ENCODE results near the gene MYO3B.
"Not testable (repeated sequence)": the region's sequence is repeated elsewhere in the genome, so short reads cannot be mapped to it uniquely, and the experiment has no call there.

MYO3B gene

GRCh38 chr2:170674282-170674681, 496.3 kb downstream of the MYO3B start:
- not testable (repeated sequence) for H3K4me3 ChIP-seq (ENCODE audit: low read depth, low read length)

DNA sequence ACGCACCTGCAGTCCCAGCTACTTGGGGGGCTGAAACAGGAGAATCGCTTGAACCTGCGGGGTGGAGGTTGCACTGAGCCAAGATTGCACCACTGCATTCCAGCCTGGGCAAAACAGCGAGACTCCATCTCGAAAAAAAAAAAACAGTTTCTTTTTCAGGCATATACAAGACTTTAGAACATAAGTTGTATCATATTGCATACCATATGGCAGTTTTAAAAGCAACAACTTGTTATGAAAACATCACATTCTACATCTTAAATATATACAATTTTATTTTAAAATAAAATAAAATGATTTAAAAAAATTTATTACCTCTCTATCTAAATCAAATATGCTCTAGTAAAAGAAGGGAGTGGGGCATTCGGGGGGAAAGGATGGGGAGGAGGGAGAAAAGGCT, 497.8 kb downstream of the MYO3B start:
- no peak overlapping the region for H3K4me3 ChIP-seq (ENCODE audit: low read depth, low read length)

DNA sequence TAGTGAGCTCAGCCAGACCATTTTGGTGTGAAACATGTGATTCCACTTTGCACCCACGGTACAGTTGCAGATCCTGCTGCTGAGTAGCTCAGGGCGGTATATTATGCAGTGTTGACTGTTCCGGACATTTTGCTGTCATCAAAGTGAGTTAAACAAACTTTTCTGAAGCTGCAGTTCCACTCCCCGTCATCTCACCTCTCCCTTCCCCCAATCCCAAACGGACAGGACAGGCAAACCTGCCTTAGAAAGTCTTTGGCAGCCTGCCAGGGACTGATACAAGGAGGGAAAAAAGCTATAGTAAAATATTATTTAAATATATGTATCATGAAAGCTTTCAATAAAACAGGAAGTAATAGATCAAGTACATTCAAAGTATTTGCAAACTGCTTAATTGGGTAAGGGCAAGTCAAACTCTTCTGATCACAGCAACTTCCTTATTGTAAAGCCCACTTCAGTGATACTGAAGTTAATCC, 501.7 kb downstream of the MYO3B start:
- no peak overlapping the region for H3K4me3 ChIP-seq (ENCODE audit: low read depth, low read length)

DNA sequence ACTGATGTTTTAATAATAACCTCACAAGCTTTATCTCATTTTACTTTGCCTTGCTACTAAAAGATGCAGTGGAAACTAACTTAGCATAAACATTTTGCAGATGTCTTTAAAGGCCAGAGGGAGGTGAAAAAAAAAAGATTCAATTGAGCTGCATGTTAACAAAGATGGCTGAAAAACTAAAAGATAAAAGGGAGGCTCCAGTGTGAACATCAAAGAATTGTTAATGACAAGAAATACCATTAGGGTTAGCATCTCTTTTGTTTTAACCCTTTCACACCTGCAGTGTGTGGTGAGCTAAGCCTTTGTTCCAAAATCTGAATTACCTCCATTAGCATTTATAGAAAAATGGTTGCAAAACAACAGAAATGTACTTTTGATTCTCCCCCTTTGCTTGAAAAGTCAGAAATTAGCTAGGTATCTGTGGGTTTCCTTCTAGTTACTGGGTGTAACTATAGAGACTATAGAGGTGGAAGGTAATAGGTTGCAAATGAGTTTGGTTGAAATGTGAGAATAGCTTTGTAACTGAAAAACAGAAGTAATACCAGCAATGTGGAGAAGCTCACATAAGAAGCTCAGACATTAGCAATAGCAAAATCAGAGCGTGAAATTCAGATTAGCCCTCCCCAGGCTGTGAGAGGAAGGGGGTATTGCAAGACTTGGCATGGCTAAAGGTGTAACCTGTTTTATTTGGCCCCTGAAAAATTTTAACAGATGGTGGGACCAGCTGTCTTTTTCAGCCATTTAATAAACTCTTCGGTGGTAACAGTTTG, 502.4 kb downstream of the MYO3B start:
- H3K4me3 ChIP-seq (ENCODE audit: low read depth, low read length), result no peak overlapping the region

GRCh38 chr2:170681311-170681710, 503.4 kb downstream of the MYO3B start:
- no peak overlapping the region for H3K4me3 ChIP-seq (ENCODE audit: low read depth, low read length)

- H3K4me3 ChIP-seq (ENCODE audit: low read depth, low read length), result no peak overlapping the region
These were observed 507.6 kb downstream of the MYO3B start for GRCh38 chr2:170685591-170685990.

- no peak overlapping the region for H3K4me3 ChIP-seq (ENCODE audit: low read depth, low read length)
These were observed 511.5 kb downstream of the MYO3B start for GRCh38 chr2:170689481-170689880.

GRCh38 chr2:170690640-170691039, 512.7 kb downstream of the MYO3B start:
- H3K4me3 ChIP-seq (ENCODE audit: low read depth, low read length), result no peak overlapping the region

- H3K4me3 ChIP-seq (ENCODE audit: low read depth, low read length), result no peak overlapping the region
These were observed 516.4 kb downstream of the MYO3B start for GRCh38 chr2:170694316-170694715.

DNA sequence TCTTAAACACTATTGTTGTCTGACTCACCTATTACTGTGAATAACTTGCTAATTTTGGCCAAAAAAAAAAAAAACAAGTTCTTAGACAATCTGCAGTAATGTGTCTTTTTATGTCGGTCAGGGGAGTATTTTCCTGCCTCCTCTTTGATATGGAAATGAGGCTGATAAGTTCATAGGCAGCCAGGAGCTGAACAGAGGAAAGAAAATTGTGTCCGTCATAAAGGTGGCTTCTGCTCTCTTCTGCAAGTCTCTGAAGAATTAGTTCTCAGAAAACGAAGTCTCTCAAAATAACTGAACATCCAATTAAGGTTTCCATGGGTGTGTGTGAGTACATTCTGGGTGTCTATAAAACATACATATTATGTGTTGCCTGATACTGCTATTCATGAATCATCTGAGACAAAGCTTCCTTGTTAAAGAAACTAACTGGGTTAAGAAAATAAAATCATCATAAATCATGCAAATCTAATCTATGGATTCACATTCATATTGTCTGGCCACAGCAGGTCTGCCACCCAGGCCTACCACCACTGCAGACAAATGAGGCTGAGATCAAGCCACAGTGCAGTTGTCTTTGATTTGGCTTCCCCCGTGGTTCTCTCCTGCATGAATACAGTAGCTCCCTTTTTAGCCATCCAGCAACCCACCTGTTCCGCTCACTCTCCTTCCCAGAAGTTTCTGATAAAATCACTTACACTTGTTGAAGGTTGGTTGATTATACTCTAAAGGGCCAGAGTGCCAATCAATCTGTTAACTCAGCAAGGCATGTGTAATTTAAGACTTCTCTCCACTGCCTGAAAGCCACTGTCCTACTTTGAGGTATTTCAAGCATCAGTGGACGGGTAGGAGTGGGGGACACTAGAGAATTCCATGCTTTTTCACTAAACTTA, 517.8 kb downstream of the MYO3B start:
- H3K4me3 ChIP-seq (ENCODE audit: low read depth, low read length), result no peak overlapping the region

DNA sequence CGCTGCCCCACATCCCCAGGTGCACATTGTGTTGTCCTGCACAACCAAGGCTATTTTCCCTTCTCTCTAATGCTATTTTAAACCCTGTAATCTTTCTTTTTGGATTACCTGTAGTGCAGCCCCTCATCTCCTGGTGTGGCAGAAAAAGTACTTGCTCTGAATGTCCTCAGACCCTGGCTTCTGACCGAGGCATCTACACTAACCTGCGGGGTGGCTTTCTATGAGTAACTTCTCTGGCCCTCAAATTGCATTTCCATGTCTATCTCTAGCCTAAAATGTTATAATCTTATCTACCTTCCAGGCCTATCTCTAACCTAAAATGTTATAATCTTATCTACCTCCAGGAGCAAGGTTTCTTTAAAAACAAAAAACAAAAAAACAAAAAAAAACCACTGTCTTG, 519.0 kb downstream of the MYO3B start:
- H3K4me3 ChIP-seq (ENCODE audit: low read depth, low read length), result no peak overlapping the region

DNA sequence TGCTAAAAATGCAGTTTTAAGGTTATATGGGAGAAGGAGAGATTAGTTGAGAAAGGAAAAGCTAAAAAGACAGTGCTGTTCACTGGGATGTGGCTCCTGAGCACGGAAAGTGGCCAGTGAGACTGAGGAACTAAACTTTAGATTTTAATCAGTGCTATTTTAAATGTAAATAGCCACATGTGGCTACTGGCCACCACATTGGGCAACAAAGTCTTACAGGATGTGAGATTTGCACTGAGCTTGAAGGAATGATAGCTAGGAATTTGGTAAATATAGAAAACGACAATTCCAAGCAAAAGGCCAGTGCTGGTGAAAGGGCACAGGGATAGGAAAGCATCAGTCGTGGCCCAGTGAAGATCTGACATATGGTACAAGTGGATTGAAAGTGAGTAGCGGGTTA, 523.1 kb downstream of the MYO3B start:
- H3K4me3 ChIP-seq (ENCODE audit: low read depth, low read length), result no peak overlapping the region

DNA sequence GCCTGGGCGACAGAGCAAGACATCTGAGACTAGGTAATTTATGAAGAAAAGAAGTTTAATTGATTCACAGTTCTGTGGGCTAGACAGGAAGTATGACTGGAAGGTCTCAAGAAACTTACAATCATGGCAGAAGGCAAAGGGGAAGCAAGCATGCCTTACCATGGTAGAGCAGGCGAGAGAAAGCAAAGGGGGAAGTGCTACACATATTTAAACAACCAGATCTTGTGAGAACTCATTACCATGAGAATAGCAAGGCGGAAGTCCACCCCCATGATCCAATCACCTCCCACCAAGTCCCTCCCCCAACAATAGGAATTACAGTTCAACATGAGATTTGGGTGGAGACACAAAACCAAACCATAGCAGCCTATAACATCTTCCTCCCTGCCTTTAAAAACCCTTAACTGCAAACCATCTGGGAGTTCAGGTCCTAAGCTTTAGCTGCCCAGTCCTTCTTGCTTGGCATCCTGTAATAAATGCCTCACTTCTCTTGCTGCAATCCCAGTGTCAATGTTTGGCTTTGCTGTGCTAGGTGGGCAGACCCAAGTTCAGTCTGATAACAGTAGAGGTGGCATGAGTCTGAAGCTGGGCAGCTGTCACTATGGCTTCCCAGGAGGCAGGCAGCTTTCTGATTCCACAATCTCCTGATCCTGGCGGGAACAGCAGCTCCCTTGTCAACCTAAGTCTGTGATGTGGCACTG, 526.0 kb downstream of the MYO3B start:
- no peak overlapping the region for H3K4me3 ChIP-seq (ENCODE audit: low read depth, low read length)

Data from iPS-11a (cell line).